Chondrocyte (in vitro differentiated cells): ENCODE measurements around the gene DAPK1. TPM values are rescaled to one million over a fixed set of nuclear protein-coding genes. Genes with fewer than 3 reads are reported as not detected.
A peak's percentile ranks its signal among the peaks of the same experiment; 100 is the strongest.

Source experiments
- DNase-seq: peaks from one replicate; pipeline ENCODE4 v3.0.0; 2021; ENCODE audit warnings: mixed read lengths, low spot score
- H3K27ac Mint-ChIP-seq: one replicate; pipeline ENCODE4 v1.8.0; 2021; ENCODE audit warnings: mild to moderate bottlenecking, moderate library complexity, mixed read lengths; ENCODE audit not compliant: unreplicated experiment
- H3K27me3 Mint-ChIP-seq: 2 replicates; pipeline ENCODE4 v1.8.0; 2021; ENCODE audit warnings: low read depth, mixed read lengths
- H3K36me3 Mint-ChIP-seq: 2 replicates; pipeline ENCODE4 v1.8.0; 2021; ENCODE audit warnings: low read depth, mixed read lengths
- H3K4me1 Mint-ChIP-seq: 2 replicates; pipeline ENCODE4 v1.8.0; 2021; ENCODE audit warnings: low read depth, mild to moderate bottlenecking, mixed read lengths
- H3K4me3 Mint-ChIP-seq: one replicate; pipeline ENCODE4 v1.8.0; 2021; ENCODE audit warnings: mild to moderate bottlenecking, moderate library complexity, mixed read lengths; ENCODE audit not compliant: unreplicated experiment
- H3K9me3 Mint-ChIP-seq: 2 replicates; pipeline ENCODE4 v1.8.0; 2021; ENCODE audit warnings: low read depth, mixed read lengths
- CTCF ChIP-seq: fragments of 200-600 bp; sonication (generic); IDR thresholded peaks from 2 replicates; pipeline ENCODE4 v1.5.0; 2021; ENCODE audit warnings: antibody characterized with exemption, mild to moderate bottlenecking, moderate library complexity
- total RNA-seq: library from RNA; stranded (reverse); gene quantifications from 3 replicates; pipeline ENCODE4 v1.2.1, GENCODE V29; 2021

DAPK1 gene
- total RNA-seq, 1 donor from 2014 or later, result 87.9 TPM

GRCh38 chr9:87567983-87568382 is 70.3 kb downstream of the DAPK1 start:
- H3K27ac Mint-ChIP-seq, result no peak overlapping the region

GRCh38 chr9:87568401-87568800 is 70.7 kb downstream of the DAPK1 start:
- no peak overlapping the region for H3K27ac Mint-ChIP-seq
- peaks cover 67% of the 10 kb centered on the region for H3K4me1 Mint-ChIP-seq

More at GRCh38 chr9:87567983-87568382, 70.3 kb downstream of the DAPK1 start:
- H3K36me3 Mint-ChIP-seq, result peaks cover 3% of the 10 kb centered on the region
- H3K9me3 Mint-ChIP-seq, result no peaks in the 10 kb centered on the region
- no peak for DNase-seq
- TF ChIP-seq CTCF, result no peak
- peaks cover 67% of the 10 kb centered on the region for H3K4me1 Mint-ChIP-seq
- H3K4me3 Mint-ChIP-seq, result no peak overlapping the region
- no peaks in the 10 kb centered on the region for H3K27me3 Mint-ChIP-seq

GRCh38 chr9:87569008-87569509 is 71.4 kb downstream of the DAPK1 start:
- no peaks in the 10 kb centered on the region for H3K27me3 Mint-ChIP-seq
- peaks cover 63% of the 10 kb centered on the region for H3K4me1 Mint-ChIP-seq
- H3K36me3 Mint-ChIP-seq, result peaks cover under 1% of the 10 kb centered on the region
- H3K4me3 Mint-ChIP-seq, result no peak overlapping the region
- H3K9me3 Mint-ChIP-seq, result no peaks in the 10 kb centered on the region
- no peak for DNase-seq
- H3K27ac Mint-ChIP-seq, result no peak overlapping the region
- no peak for TF ChIP-seq CTCF

More at GRCh38 chr9:87568401-87568800, 70.7 kb downstream of the DAPK1 start:
- H3K4me3 Mint-ChIP-seq, result no peak overlapping the region
- no peak for TF ChIP-seq CTCF
- H3K9me3 Mint-ChIP-seq, result no peaks in the 10 kb centered on the region
- no peaks in the 10 kb centered on the region for H3K27me3 Mint-ChIP-seq
- DNase-seq, result no peak
- H3K36me3 Mint-ChIP-seq, result peaks cover 3% of the 10 kb centered on the region

- no peak for TF ChIP-seq CTCF
- Mint-ChIP-seq H3K27me3 (no peaks in the 10 kb centered on the region), H3K36me3 (no peaks in the 10 kb centered on the region), H3K4me1 (peaks cover 60% of the 10 kb centered on the region), H3K9me3 (no peaks in the 10 kb centered on the region), H3K4me3 (no peak overlapping the region), H3K27ac (no peak overlapping the region)
- no peak for DNase-seq
These were observed 71.9 kb downstream of the DAPK1 start for GRCh38 chr9:87569518-87569917.

- H3K36me3 Mint-ChIP-seq, result no peaks in the 10 kb centered on the region
- DNase-seq, result no peak
- H3K27me3 Mint-ChIP-seq, result no peaks in the 10 kb centered on the region
- no peak overlapping the region for H3K4me3 Mint-ChIP-seq
- no peak for TF ChIP-seq CTCF
- H3K9me3 Mint-ChIP-seq, result no peaks in the 10 kb centered on the region
- peaks cover 53% of the 10 kb centered on the region for H3K4me1 Mint-ChIP-seq
- H3K27ac Mint-ChIP-seq, result peak overlapping the region; percentile 13
These were observed 72.6 kb downstream of the DAPK1 start for GRCh38 chr9:87570000-87570908.
